Loucy (cell line): ENCODE results near the gene GRK1.

ENCODE experiments used
- EZH2phosphoT487 ChIP-seq: fragments of 200-600 bp; IDR thresholded peaks from 2 replicates; pipeline ENCODE4 v1.6.1; 2018; ENCODE audit warnings: antibody characterized with exemption, mild to moderate bottlenecking, moderate library complexity, borderline replicate concordance
- TF ChIP-seq, protein P1 (sequence below): fragments of 200-600 bp; sonication (generic); conservative IDR thresholded peaks from 2 replicates; pipeline ENCODE4 v1.5.1; 2014; ENCODE audit warnings: mild to moderate bottlenecking, antibody characterized with exemption, low read length

- TF ChIP-seq, protein P1, sequence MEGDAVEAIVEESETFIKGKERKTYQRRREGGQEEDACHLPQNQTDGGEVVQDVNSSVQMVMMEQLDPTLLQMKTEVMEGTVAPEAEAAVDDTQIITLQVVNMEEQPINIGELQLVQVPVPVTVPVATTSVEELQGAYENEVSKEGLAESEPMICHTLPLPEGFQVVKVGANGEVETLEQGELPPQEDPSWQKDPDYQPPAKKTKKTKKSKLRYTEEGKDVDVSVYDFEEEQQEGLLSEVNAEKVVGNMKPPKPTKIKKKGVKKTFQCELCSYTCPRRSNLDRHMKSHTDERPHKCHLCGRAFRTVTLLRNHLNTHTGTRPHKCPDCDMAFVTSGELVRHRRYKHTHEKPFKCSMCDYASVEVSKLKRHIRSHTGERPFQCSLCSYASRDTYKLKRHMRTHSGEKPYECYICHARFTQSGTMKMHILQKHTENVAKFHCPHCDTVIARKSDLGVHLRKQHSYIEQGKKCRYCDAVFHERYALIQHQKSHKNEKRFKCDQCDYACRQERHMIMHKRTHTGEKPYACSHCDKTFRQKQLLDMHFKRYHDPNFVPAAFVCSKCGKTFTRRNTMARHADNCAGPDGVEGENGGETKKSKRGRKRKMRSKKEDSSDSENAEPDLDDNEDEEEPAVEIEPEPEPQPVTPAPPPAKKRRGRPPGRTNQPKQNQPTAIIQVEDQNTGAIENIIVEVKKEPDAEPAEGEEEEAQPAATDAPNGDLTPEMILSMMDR = no peak
- TF ChIP-seq EZH2phosphoT487 = no peak
Measured at GRCh38 chr13:113758651-113759524, 91.9 kb downstream of the GRK1 start, which contains the start of gene TMEM255B.
